Measurements from ENCODE around the gene CREB5.

GRCh38 chr7:28702171-28702570 is 289.9 kb downstream of the CREB5 start:
- no peak for TF ChIP-seq CTCF (conservative IDR thresholded peaks at IDR 0.05; ENCODE audit: low read depth in 2 of 2)
- TF ChIP-seq JUNB (IDR thresholded peaks at IDR 0.05; ENCODE audit: unreplicated experiment): no peak
- TF ChIP-seq STAT1 (IDR thresholded peaks at IDR 0.05; ENCODE audit: unreplicated experiment): no peak
- TF ChIP-seq POLR2AphosphoS5 (IDR thresholded peaks at IDR 0.05; ENCODE audit: low read depth): no peak
- no peak for TF ChIP-seq EZH2phosphoT487 (IDR thresholded peaks at IDR 0.05; ENCODE audit: unreplicated experiment)
- TF ChIP-seq ZNF462 (CRISPR knock-in tag; IDR thresholded peaks at IDR 0.05): no peak
- no peak for TF ChIP-seq REST (IDR thresholded peaks at IDR 0.05; ENCODE audit: unreplicated experiment)
- TF ChIP-seq ETS1 (IDR thresholded peaks at IDR 0.05): no peak
- TF ChIP-seq EZH2 (IDR thresholded peaks at IDR 0.05; ENCODE audit: low read depth, unreplicated experiment): no peak
- no peak for TF ChIP-seq CREB1 (CRISPR knock-in tag; IDR thresholded peaks at IDR 0.05; ENCODE audit: low read depth)
- no peak for TF ChIP-seq NANOG (IDR thresholded peaks at IDR 0.05; ENCODE audit: borderline replicate concordance)
- TF ChIP-seq ZNF114 (CRISPR knock-in tag; IDR thresholded peaks at IDR 0.05): no peak
- TF ChIP-seq ZNF331 (CRISPR knock-in tag; IDR thresholded peaks at IDR 0.05; ENCODE audit: low read depth): no peak
